ENCODE measurements around the gene NDOR1.

NDOR1 gene

DNA sequence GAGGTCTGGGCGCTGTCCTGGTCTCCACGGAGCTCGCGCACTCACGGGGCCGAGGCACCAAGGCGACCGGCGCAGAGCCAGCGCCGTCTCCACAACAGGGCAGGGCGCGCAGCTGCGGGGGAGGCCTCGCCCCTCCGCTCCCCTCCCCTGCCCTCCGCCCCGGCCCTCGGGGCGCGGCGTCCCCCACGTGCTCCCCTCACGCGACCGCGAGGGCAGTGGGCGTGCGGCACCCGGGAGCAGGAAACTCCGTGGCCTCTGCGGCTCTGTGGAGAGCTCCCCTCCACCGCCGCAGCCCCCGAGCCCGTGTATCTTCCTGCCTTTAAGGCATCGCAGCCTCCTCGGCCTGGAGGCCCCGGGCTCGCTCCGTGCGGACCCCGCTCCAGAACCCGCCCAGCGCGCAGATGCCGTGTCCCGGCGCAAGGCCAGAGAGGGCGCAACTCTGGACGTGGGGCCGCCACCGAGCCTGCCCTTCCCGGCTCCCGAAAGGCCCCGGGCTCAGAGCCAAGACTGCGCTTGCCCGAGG, 34.9 kb downstream of the NDOR1 start:
- peak overlapping the region; percentile 84 for H3K9ac ChIP-seq (ENCODE audit: low read length)
- peak overlapping the region; percentile 95 for H4K91ac ChIP-seq (ENCODE audit: low read depth, low read length)
- H3K79me1 ChIP-seq (ENCODE audit: low read length), result peaks cover 8% of the 10 kb centered on the region
- H3K27me3 ChIP-seq (ENCODE audit: insufficient read depth, low read length), result no peaks in the 10 kb centered on the region
- H3K4me1 ChIP-seq (ENCODE audit: control insufficient read depth in 1 of 2, insufficient read depth in 2 of 2, low read length in 2 of 2), result peaks cover 16 to 23% of the 10 kb centered on the region in 2 experiments
- H3K79me2 ChIP-seq (ENCODE audit: control insufficient read depth, insufficient read depth, low read length, poor library complexity), result peaks cover 14% of the 10 kb centered on the region
- peak overlapping the region; percentile 91 for H4K12ac ChIP-seq (ENCODE audit: low read depth, low read length)
- peaks cover 3% of the 10 kb centered on the region for H3K9me3 ChIP-seq (ENCODE audit: insufficient read depth, low read depth, low read length)
- H3K27ac ChIP-seq (ENCODE audit: low read depth, low read length), result peak overlapping the region; percentile 98
- H2BK5ac ChIP-seq (ENCODE audit: low read depth, low read length, poor library complexity), result peak overlapping the region; percentile 93
- H3K36me3 ChIP-seq (ENCODE audit: control insufficient read depth in 1 of 2, insufficient read depth in 2 of 2, low read length in 2 of 2), result peaks cover 22 to 24% of the 10 kb centered on the region in 2 experiments
- no peak overlapping the region for H2BK12ac ChIP-seq (ENCODE audit: low read length)
- H2BK120ac ChIP-seq (ENCODE audit: insufficient read depth, low read length, poor library complexity), result peak overlapping the region; percentile 93
- no peak overlapping the region for H3K23ac ChIP-seq (ENCODE audit: low read length)
- H3K4me3 ChIP-seq (ENCODE audit: low read depth, low read length), result peak overlapping the region; percentile 79
- H3K14ac ChIP-seq (ENCODE audit: low read length), result peak overlapping the region; percentile 93
- H2AFZ ChIP-seq (ENCODE audit: insufficient read depth, low read length, poor library complexity), result peak overlapping the region; percentile 77
- DNase-seq, result peak in 1 of 2 donors; percentile 54
- peak overlapping the region; percentile 57 for H3K4ac ChIP-seq (ENCODE audit: low read depth, low read length)
- H2AK5ac ChIP-seq (ENCODE audit: low read length), result peak overlapping the region; percentile 84
- H3K18ac ChIP-seq (ENCODE audit: low read length), result peak overlapping the region; percentile 96
- H4K8ac ChIP-seq (ENCODE audit: low read depth, low read length), result peak overlapping the region; percentile 98
- no CpG with 5 or more reads among the region's 58 CpGs for WGBS (ENCODE audit: extremely low coverage, insufficient coverage, insufficient read length)
- H3K4me2 ChIP-seq (ENCODE audit: low read length), result peak overlapping the region; percentile 79

DNA sequence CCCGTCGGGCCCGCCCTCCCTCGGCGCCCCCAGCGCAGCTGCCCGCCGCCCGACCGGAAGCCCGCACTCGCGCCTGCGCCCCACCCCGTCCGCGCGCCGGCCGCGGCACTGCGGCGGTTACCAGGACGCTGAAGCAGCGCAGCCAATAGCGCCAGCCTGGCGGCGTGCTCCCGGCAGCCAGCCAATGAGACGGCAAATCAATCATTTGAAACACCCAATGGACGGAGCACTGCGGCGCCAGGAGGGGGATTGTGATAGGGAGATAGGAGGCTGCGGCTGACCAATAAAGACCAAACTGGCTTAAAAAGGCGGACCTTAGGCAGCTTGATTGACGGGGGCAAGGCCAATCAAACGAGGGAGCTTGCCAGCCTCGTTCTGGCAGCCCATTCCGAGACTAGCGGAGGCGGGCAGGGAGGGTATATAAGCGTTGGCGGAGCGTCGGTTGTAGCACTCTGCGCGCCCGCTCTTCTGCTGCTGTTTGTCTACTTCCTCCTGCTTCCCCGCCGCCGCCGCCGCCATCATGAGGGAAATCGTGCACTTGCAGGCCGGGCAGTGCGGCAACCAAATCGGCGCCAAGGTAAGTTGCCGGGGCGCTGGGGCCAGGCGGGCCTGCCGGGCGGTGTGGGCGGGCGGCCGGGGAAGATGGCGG, 35.5 kb downstream of the NDOR1 start, which contains the start of gene TUBB4B:
Gene TUBB4B (plus strand): TSS at position 447 of the 649 bp plus-strand sequence. CDS start 74 bp downstream, at position 521.
- Histone ChIP-seq H3K4me2 (ENCODE audit: low read length) (peak within 1 kb of the TSS; percentile 85), H2AK5ac (ENCODE audit: low read length) (peak within 1 kb of the TSS; percentile 84)
- WGBS (ENCODE audit: extremely low coverage, insufficient coverage, insufficient read length), result no CpG with 5 or more reads among the region's 67 CpGs

DNA sequence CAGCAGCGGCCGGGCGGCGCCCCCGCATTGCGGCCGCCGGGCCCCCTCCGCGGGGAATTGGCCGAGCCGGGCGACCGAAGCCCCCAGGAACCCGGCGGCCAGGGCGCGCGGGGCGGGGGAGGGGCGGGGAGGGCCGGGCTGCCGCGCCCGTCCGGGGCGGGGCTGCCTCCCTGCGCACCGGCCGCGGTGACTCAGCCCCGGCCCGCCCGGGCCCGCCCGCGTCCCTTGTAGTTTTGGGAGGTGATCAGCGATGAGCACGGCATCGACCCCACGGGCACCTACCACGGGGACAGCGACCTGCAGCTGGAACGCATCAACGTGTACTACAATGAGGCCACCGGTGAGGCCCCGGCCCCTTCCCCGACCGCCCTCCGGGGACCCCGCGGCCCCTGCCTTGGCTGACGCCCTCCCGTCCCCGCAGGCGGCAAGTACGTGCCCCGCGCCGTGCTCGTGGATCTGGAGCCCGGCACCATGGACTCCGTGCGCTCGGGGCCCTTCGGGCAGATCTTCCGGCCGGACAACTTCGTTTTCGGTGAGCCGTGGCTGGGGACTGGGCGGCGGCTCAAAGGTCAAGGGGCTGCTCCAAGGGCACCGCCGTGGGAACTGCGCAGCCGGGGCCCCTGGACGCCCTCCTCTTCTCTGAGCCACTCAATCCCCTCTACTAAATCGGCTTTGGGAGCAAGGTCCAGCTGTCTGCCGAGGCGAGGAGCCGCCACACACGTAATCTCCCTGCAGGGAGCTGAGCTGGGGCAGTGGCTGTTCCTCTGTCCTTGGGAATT, 36.2 kb downstream of the NDOR1 start:
- Histone ChIP-seq H3K36me3 (ENCODE audit: control insufficient read depth in 1 of 2, insufficient read depth in 2 of 2, low read length in 2 of 2) (peaks cover 22 to 24% of the 10 kb centered on the region in 2 experiments), H2BK12ac (ENCODE audit: low read length) (no peak overlapping the region), H3K23ac (ENCODE audit: low read length) (no peak overlapping the region), H3K9me3 (ENCODE audit: insufficient read depth, low read depth, low read length) (peaks cover 3% of the 10 kb centered on the region), H3K4me3 (ENCODE audit: low read depth, low read length) (peak overlapping the region; percentile 95), H4K12ac (ENCODE audit: low read depth, low read length) (peak overlapping the region; percentile 1), H3K4ac (ENCODE audit: low read depth, low read length) (peak overlapping the region; percentile 94), H3K4me1 (ENCODE audit: control insufficient read depth in 1 of 2, insufficient read depth in 2 of 2, low read length in 2 of 2) (peaks cover 15 to 22% of the 10 kb centered on the region in 2 experiments), H3K27ac (ENCODE audit: low read depth, low read length) (peak overlapping the region; percentile 84), H3K27me3 (ENCODE audit: insufficient read depth, low read length) (no peaks in the 10 kb centered on the region), H2BK5ac (ENCODE audit: low read depth, low read length, poor library complexity) (peak overlapping the region; percentile 76), H3K9ac (ENCODE audit: low read length) (peak overlapping the region; percentile 88), H2AK5ac (ENCODE audit: low read length) (peak overlapping the region; percentile 13), H3K4me2 (ENCODE audit: low read length) (peak overlapping the region; percentile 85), H2BK120ac (ENCODE audit: insufficient read depth, low read length, poor library complexity) (peak overlapping the region; percentile 65), H4K8ac (ENCODE audit: low read depth, low read length) (peak overlapping the region; percentile 82), H3K79me2 (ENCODE audit: control insufficient read depth, insufficient read depth, low read length, poor library complexity) (peaks cover 14% of the 10 kb centered on the region), H3K18ac (ENCODE audit: low read length) (peak overlapping the region; percentile 95), H4K91ac (ENCODE audit: low read depth, low read length) (peak overlapping the region; percentile 87), H3K79me1 (ENCODE audit: low read length) (peaks cover 8% of the 10 kb centered on the region), H2AFZ (ENCODE audit: insufficient read depth, low read length, poor library complexity) (no peak overlapping the region), H3K14ac (ENCODE audit: low read length) (peak overlapping the region; percentile 87)
- WGBS (ENCODE audit: extremely low coverage, insufficient coverage, insufficient read length), result no CpG with 5 or more reads among the region's 83 CpGs
- DNase-seq, result peak in 1 of 2 donors; percentile 64

More for the DNA sequence above, 35.5 kb downstream of the NDOR1 start, which contains the start of gene TUBB4B:
- Histone ChIP-seq H3K4ac (ENCODE audit: low read depth, low read length) (peak within 1 kb of the TSS; percentile 94), H2BK120ac (ENCODE audit: insufficient read depth, low read length, poor library complexity) (peak within 1 kb of the TSS; percentile 93), H3K9me3 (ENCODE audit: insufficient read depth, low read depth, low read length) (peaks cover 3% of the 10 kb centered on the region), H3K4me1 (ENCODE audit: control insufficient read depth in 1 of 2, insufficient read depth in 2 of 2, low read length in 2 of 2) (peaks cover 16 to 23% of the 10 kb centered on the region in 2 experiments), H3K14ac (ENCODE audit: low read length) (peak within 1 kb of the TSS; percentile 93), H2AFZ (ENCODE audit: insufficient read depth, low read length, poor library complexity) (peak within 1 kb of the TSS; percentile 77), H3K79me2 (ENCODE audit: control insufficient read depth, insufficient read depth, low read length, poor library complexity) (peaks cover 14% of the 10 kb centered on the region), H2BK5ac (ENCODE audit: low read depth, low read length, poor library complexity) (peak within 1 kb of the TSS; percentile 93), H3K4me3 (ENCODE audit: low read depth, low read length) (peak within 1 kb of the TSS; percentile 95), H3K27me3 (ENCODE audit: insufficient read depth, low read length) (no peaks in the 10 kb centered on the region), H4K12ac (ENCODE audit: low read depth, low read length) (peak within 1 kb of the TSS; percentile 91), H2BK12ac (ENCODE audit: low read length) (no peak within 1 kb of the TSS), H4K8ac (ENCODE audit: low read depth, low read length) (peak within 1 kb of the TSS; percentile 98), H3K23ac (ENCODE audit: low read length) (no peak within 1 kb of the TSS), H3K9ac (ENCODE audit: low read length) (peak within 1 kb of the TSS; percentile 88), H3K79me1 (ENCODE audit: low read length) (peaks cover 8% of the 10 kb centered on the region), H3K27ac (ENCODE audit: low read depth, low read length) (peak within 1 kb of the TSS; percentile 98), H3K36me3 (ENCODE audit: control insufficient read depth in 1 of 2, insufficient read depth in 2 of 2, low read length in 2 of 2) (peaks cover 22 to 24% of the 10 kb centered on the region in 2 experiments), H4K91ac (ENCODE audit: low read depth, low read length) (peak within 1 kb of the TSS; percentile 95), H3K18ac (ENCODE audit: low read length) (peak within 1 kb of the TSS; percentile 96)
- DNase-seq, result peak; percentile 99

Data from trophoblast cell (in vitro differentiated cells and primary cell).